ENCODE results near the gene AAGAB. TPM values are rescaled to one million over a fixed set of nuclear protein-coding genes. Genes with fewer than 3 reads are reported as not detected.

The AAGAB gene
- total RNA-seq, 2 donors from 2014 or later: 34.1 to 34.3 TPM

GRCh38 chr15:67183443-67184169, 70.9 kb downstream of the AAGAB start:
- Histone ChIP-seq H3K4me1 (replicated peaks) (peaks cover 25% of the 10 kb centered on the region), H3K27me3 (replicated peaks; ENCODE audit: insufficient read depth) (no peaks in the 10 kb centered on the region), H3K36me3 (no peaks in the 10 kb centered on the region), H3K27ac (peak overlapping the region; percentile 71 to 84), H3K4me3 (no peak overlapping the region), H3K9me3 (no peaks in the 10 kb centered on the region)
- DNase-seq (ENCODE audit: low spot score): no peak
- intact Hi-C loops (cut with DNase I): no loop called here
- TF ChIP-seq CTCF (IDR thresholded peaks at IDR 0.05) (no peak), POLR2A (IDR thresholded peaks at IDR 0.05) (no peak), POLR2AphosphoS5 (IDR thresholded peaks at IDR 0.05) (peak; percentile 11)
- WGBS: 58% methylated on average over 7 of the region's 7 CpGs

GRCh38 chr15:67181221-67181639, 73.2 kb downstream of the AAGAB start:
- Histone ChIP-seq H3K27me3 (replicated peaks; ENCODE audit: insufficient read depth) (no peaks in the 10 kb centered on the region), H3K9me3 (no peaks in the 10 kb centered on the region), H3K4me1 (replicated peaks) (peaks cover 16% of the 10 kb centered on the region), H3K27ac (no peak overlapping the region), H3K4me3 (no peak overlapping the region), H3K36me3 (no peaks in the 10 kb centered on the region)
- no peak for DNase-seq (ENCODE audit: low spot score)
- TF ChIP-seq POLR2A (IDR thresholded peaks at IDR 0.05): no peak
- no peak for TF ChIP-seq POLR2AphosphoS5 (IDR thresholded peaks at IDR 0.05)
- TF ChIP-seq CTCF (IDR thresholded peaks at IDR 0.05): no peak
- intact Hi-C loops (cut with DNase I): no loop called here
- 94% methylated on average over 15 of the region's 15 CpGs for WGBS

GRCh38 chr15:67180514-67181191, 73.8 kb downstream of the AAGAB start:
- Histone ChIP-seq H3K27me3 (replicated peaks; ENCODE audit: insufficient read depth) (no peaks in the 10 kb centered on the region), H3K4me3 (no peak overlapping the region), H3K4me1 (replicated peaks) (peaks cover 16% of the 10 kb centered on the region), H3K36me3 (no peaks in the 10 kb centered on the region), H3K27ac (no peak overlapping the region), H3K9me3 (no peaks in the 10 kb centered on the region)
- WGBS: 98% methylated on average over 10 of the region's 10 CpGs
- intact Hi-C loops (cut with DNase I): no loop called here
- no peak for DNase-seq (ENCODE audit: low spot score)
- TF ChIP-seq POLR2A (IDR thresholded peaks at IDR 0.05) (no peak), POLR2AphosphoS5 (IDR thresholded peaks at IDR 0.05) (no peak), CTCF (IDR thresholded peaks at IDR 0.05) (no peak)

GRCh38 chr15:67180035-67180434, 74.4 kb downstream of the AAGAB start:
- no peak for DNase-seq (ENCODE audit: low spot score)
- Histone ChIP-seq H3K36me3 (no peaks in the 10 kb centered on the region), H3K4me3 (no peak overlapping the region), H3K4me1 (replicated peaks) (peaks cover 16% of the 10 kb centered on the region), H3K27ac (no peak overlapping the region), H3K9me3 (no peaks in the 10 kb centered on the region), H3K27me3 (replicated peaks; ENCODE audit: insufficient read depth) (no peaks in the 10 kb centered on the region)
- intact Hi-C loops (cut with DNase I): no loop called here
- 87% methylated on average over 11 of the region's 11 CpGs for WGBS
- TF ChIP-seq POLR2AphosphoS5 (IDR thresholded peaks at IDR 0.05) (no peak), CTCF (IDR thresholded peaks at IDR 0.05) (no peak), POLR2A (IDR thresholded peaks at IDR 0.05) (no peak)

Measured in prostate gland (tissue), 2 donors.